C4-2B (cell line): ENCODE measurements around the gene RASA3.

Experiments used
- H3K27ac ChIP-seq: fragments of 450-650 bp; 2 replicates; pipeline ENCODE4 v1.5.1; 2017
- ZFX ChIP-seq: fragments of 450-650 bp; IDR thresholded peaks from 2 replicates; pipeline ENCODE4 v1.6.1; 2017
- TF ChIP-seq, protein P1 (sequence below): fragments of 450-650 bp; conservative IDR thresholded peaks from 2 replicates; pipeline ENCODE4 v1.5.1; 2017; ENCODE audit warnings: mild to moderate bottlenecking

Gene RASA3

DNA sequence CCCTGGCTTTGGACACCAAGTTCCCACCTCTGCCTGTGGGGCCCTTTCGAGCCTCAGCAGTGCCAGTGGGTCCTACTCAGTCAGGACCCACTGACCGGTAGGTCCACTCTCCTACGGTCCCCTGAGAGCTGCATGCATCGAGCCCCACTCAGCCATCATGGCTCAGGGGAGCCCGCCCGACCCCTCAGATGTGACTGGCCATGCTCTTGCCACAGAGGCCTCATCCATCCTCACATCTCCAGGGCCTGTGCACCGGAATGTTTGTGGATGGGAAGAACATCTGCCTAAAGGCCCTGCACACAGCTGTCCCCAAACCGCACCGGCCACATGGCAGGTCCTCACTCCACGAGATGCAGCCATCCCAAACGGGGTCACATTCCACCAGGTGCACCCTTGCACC is 105.9 kb downstream of the RASA3 start:
- TF ChIP-seq, protein P1, sequence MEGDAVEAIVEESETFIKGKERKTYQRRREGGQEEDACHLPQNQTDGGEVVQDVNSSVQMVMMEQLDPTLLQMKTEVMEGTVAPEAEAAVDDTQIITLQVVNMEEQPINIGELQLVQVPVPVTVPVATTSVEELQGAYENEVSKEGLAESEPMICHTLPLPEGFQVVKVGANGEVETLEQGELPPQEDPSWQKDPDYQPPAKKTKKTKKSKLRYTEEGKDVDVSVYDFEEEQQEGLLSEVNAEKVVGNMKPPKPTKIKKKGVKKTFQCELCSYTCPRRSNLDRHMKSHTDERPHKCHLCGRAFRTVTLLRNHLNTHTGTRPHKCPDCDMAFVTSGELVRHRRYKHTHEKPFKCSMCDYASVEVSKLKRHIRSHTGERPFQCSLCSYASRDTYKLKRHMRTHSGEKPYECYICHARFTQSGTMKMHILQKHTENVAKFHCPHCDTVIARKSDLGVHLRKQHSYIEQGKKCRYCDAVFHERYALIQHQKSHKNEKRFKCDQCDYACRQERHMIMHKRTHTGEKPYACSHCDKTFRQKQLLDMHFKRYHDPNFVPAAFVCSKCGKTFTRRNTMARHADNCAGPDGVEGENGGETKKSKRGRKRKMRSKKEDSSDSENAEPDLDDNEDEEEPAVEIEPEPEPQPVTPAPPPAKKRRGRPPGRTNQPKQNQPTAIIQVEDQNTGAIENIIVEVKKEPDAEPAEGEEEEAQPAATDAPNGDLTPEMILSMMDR: no peak
- no peak for TF ChIP-seq ZFX
- H3K27ac ChIP-seq: no peak overlapping the region

DNA sequence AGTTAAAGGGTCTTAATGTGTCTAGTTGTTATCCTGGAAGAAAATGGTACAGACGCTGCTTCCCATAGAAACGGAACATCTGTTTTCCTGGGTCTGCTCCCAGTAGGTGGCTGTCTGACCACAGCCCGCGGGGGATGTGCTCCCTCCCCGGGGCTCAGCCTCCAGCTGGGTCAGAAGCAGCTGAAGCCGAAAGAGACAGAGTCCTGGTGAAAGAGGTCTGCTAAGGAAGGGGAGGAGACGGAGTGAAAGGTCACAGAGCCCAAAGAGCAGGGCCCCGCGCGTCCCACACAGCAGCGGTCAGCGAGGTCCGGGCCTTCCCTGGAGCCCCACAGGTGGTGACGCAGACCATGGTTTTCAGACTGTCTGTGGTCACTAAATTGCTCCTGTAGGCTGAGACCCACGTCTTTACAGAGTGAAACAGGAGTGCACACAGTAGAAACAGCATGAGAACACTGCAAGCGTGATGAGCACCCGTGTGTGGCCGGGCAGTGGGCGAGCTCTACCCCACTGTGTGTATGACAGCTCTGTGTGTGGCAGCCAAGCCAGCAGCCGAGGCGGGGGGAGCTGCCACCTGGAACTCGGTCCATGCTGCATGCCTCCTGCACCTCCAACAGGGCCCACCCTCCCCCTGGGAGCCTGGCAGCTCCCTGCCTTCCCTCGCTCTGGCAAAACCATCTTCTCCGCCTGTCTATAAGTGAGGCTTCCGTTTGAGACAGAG is 106.5 kb downstream of the RASA3 start:
- no peak overlapping the region for H3K27ac ChIP-seq
- TF ChIP-seq, protein P1: no peak
- TF ChIP-seq ZFX: no peak

DNA sequence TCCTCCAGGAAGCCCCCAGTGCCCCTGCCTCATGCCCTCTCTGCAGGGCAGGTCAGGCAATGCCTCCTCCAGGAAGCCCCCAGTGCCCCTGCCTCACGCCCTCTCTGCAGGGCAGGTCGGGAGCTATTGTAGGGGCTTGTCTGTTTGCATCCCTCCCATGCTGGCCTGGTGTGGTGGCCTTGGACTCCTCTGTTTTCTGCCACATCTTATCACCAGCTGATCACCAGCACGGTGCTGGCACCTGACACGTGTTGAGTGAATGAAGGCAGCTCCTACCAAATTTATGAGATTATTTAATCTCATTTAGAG is 107.1 kb downstream of the RASA3 start:
- no peak for TF ChIP-seq ZFX
- TF ChIP-seq, protein P1: no peak

DNA sequence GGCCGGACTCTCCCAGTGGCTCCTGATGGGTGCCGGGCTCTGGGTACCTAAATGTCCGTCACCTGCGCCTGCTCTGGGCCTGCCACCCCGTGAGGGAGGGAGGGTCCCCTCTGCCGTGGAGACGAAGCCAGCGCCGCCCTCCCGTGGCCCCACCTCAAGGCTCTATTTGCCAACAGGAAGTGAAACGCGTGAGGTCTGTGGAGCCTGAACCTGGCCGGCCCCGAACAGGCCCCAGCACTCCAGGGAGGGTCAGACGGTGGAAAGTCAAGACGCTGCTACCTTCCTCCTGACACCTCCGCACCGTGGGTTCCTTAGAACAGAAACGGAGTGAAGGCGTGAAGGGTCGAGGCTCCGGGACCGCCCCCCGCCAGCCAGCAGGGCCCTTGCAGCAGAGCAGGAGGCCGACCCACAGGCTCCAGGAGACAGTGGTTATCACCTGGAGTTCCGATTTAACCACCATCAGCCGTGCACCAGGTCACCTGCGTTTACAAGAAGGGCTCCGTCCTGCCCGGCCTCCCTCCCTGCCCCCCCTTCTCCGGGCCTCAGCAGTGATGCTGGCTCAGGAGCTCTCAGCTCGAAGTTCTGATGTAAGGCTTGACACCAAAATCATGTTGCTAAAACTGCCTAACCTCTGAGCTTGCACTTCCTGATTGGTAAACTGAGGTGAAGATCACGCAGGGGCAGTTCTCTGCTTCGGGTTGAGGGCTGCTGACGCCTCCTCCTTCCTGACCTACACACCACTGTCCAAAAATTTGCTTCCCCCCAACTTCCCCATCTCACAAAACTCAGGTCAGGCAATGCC is 107.6 kb downstream of the RASA3 start:
- no peak overlapping the region for H3K27ac ChIP-seq
- TF ChIP-seq, protein P1: no peak
- no peak for TF ChIP-seq ZFX

More for the DNA sequence above, 107.1 kb downstream of the RASA3 start:
- no peak overlapping the region for H3K27ac ChIP-seq

DNA sequence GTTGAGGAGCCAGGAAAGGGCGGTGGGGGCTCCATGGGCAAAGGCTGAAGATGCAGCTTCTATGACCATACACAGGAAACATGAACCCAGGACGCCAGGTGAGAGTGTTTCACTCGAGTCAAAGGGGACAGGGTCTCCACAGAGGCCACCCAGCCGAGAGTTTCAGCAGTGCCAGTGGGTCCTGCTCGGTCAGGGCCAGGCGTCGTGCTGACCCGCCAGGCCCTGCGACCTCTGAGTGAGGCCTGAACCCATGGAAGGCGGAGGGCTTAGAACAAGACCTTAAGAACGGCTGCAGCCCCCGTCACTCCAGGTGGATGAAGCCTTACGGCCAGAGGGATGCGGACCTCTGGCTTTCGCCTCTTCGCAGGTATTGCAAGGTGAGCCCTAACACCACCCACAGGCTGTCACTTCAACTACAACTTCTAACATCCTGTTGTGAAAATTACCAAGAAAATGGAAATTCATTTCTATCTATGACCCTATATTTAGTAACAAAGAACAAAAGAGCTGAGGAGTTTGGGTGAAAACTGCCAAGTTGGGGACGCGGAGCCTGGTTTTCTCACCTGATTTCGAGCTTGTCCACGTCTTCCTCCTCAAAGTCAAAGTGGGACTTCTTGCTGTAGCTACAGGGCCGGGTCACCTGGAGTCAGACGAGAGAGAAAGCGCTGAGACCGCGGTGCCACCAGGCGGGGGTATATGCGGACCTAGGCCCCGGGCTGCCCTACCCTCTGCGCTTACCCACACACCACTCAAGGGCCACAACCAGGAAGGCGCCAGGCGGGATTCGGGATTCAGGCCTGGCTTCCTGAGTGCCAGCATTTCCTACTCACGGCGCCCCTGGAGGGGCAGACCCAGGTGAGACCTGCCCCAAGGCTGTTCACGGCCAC is 108.5 kb downstream of the RASA3 start:
- no peak overlapping the region for H3K27ac ChIP-seq
- TF ChIP-seq, protein P1: no peak
- no peak for TF ChIP-seq ZFX

DNA sequence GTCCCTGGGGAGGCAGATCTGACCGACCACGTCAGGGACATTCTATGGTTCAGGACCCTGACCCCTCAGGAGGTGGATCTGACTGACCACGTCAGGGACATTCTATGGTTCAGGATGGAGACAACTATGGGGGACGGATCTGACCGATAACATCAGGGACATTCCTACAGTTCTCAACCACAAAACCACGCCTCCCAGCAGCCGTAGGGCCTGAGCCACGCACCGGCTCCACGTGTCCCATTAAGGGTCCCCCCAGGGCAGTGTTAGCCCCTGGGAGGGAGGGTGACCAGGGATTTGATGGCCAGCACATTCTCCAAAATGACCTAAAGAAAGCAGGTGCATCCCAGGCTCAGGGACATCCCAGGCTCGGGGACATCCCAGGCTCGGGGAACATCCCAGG is 109.5 kb downstream of the RASA3 start:
- no peak for TF ChIP-seq ZFX
- TF ChIP-seq, protein P1: no peak

More for the DNA sequence above, 109.5 kb downstream of the RASA3 start:
- H3K27ac ChIP-seq: no peak overlapping the region
